GM19438 (cell line): ENCODE results near the gene DAZAP2.
"Not testable (repeated sequence)": the region's sequence is repeated elsewhere in the genome, so short reads cannot be mapped to it uniquely, and the experiment has no call there.

ENCODE experiments used
- ATAC-seq: cut with Tn5 transposase; IDR thresholded peaks from one replicate; pipeline ENCODE4 v1.9.1; 2021; ENCODE audit warnings: low read depth; ENCODE audit not compliant: unreplicated experiment

Gene DAZAP2

GRCh38 chr12:51216642-51217041, 22.0 kb upstream of the DAZAP2 start:
- ATAC-seq: no peak

GRCh38 chr12:51217133-51217967, 21.3 kb upstream of the DAZAP2 start:
- peak; percentile 30 for ATAC-seq

GRCh38 chr12:51217968-51218606, 20.5 kb upstream of the DAZAP2 start, which contains the start of gene POU6F1:
Gene POU6F1 (minus strand): TSS chr12:51218062. CDS start chr12:51206836, 11,226 bp downstream.
- peak; percentile 83 for ATAC-seq

GRCh38 chr12:51218607-51219161, 19.9 kb upstream of the DAZAP2 start:
- ATAC-seq: no peak

GRCh38 chr12:51219322-51219721, 19.3 kb upstream of the DAZAP2 start:
- ATAC-seq: no peak

GRCh38 chr12:51219857-51220256, 18.8 kb upstream of the DAZAP2 start:
- not testable (repeated sequence) for ATAC-seq

GRCh38 chr12:51222461-51222860, 16.2 kb upstream of the DAZAP2 start:
- no peak for ATAC-seq

- no peak for ATAC-seq
These were observed 14.0 kb upstream of the DAZAP2 start for GRCh38 chr12:51224625-51225024.

- ATAC-seq: no peak
These were observed 13.4 kb upstream of the DAZAP2 start for GRCh38 chr12:51225234-51225633.

- ATAC-seq: no peak
These were observed 12.9 kb upstream of the DAZAP2 start for GRCh38 chr12:51225771-51226170.

- not testable (repeated sequence) for ATAC-seq
These were observed 11.5 kb upstream of the DAZAP2 start for GRCh38 chr12:51227112-51227511.

GRCh38 chr12:51227962-51228361, 10.7 kb upstream of the DAZAP2 start:
- no peak for ATAC-seq

GRCh38 chr12:51229116-51229809, 9.4 kb upstream of the DAZAP2 start:
- no peak for ATAC-seq

GRCh38 chr12:51232642-51233041, 6.0 kb upstream of the DAZAP2 start:
- ATAC-seq: no peak

GRCh38 chr12:51234530-51234929, 4.1 kb upstream of the DAZAP2 start:
- no peak for ATAC-seq

- peak; percentile 4 for ATAC-seq
These were observed 553 bp upstream of the DAZAP2 start for GRCh38 chr12:51238037-51238509.

- ATAC-seq: no peak
These were observed 2.3 kb downstream of the DAZAP2 start for GRCh38 chr12:51240971-51241370.

- ATAC-seq: no peak
These were observed 3.5 kb downstream of the DAZAP2 start for GRCh38 chr12:51242120-51242519.

GRCh38 chr12:51242876-51243275, 4.2 kb downstream of the DAZAP2 start:
- ATAC-seq: no peak

GRCh38 chr12:51244269-51244668, 5.6 kb downstream of the DAZAP2 start:
- ATAC-seq: no peak
